ENCODE measurements around the gene RNF8. TPM values are rescaled to one million over a fixed set of nuclear protein-coding genes. Genes with fewer than 3 reads are reported as not detected.

The RNF8 gene
- total and polyA plus RNA-seq, 9 of the 15 experiments (the other 6 are each of a cell fraction or from before 2014, with no cell fraction given), result 10.6 to 47.0 (median 37.5) TPM

DNA sequence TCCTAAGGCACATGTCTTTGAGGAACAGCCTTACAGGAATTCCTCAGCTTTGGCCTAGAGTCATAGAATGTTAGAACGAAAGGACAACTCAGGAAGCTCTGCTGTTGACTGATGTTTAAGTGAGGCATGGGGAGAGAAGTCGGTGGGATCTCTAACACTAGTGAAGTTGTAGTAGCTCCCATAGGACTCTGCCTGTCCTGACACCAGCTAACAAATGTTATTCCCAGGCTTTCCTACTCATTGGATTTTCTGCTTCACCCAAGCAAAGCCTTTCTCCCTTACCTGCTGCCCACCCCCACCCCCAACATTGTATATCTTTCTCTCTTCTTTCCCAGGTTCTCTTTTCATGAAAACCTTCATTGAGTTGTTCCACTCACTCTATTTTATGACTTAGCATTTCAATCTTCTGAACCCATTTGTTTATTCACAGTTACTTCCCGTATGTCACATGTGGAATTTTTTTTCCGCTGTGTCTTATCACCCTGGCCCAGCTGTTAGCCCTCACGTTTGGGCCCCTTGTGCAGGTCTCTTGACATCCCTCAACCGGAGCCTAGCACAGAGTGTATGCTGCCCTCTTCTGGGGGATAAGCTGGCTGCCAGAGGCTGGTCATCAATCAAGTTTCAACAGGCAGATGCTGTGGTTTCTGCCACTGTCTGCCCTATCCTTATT is 39.2 kb upstream of the RNF8 start:
- CTCF ChIA-PET (ENCODE audit: low intra/inter-chr PET ratio), result interaction anchor here (0.6 to 2.5 kb wide), 8 partner anchors 102 to 295 kb away, joined by 3 to 36 read pairs (median 4); no protein-coding TSS in a partner anchor
- no TSS peak for BruUV-seq (replicated peaks)
- Histone ChIP-seq H2AFZ (ENCODE audit: low read depth, low read length) (no peak overlapping the region), H3K4me2 (ENCODE audit: insufficient read depth, low read length) (peak overlapping the region; percentile 27; the same call in 1 of the 2 replicates), H3K27ac (ENCODE audit: extremely low read depth, low read depth, low read length) (peak overlapping the region; percentile 79), H3K9me1 (ENCODE audit: control insufficient read depth, insufficient read depth, low read length) (peaks cover 5% of the 10 kb centered on the region), H4K20me1 (replicated peaks; ENCODE audit: control insufficient read depth, insufficient read depth, low read length) (no peaks in the 10 kb centered on the region; the same call in 1 of the 2 replicates), H3K9ac (ENCODE audit: insufficient read depth in 1 of 2, low read depth in 2 of 2, low read length in 2 of 2) (peak overlapping the region; percentile 12 to 47; a peak in 3 of 4 replicates), H3K27me3 (ENCODE audit: control insufficient read depth in 2 of 2, insufficient read depth in 2 of 2, low read length in 2 of 2) (no peaks in the 10 kb centered on the region), H3K36me3 (ENCODE audit: control insufficient read depth, insufficient read depth, low read length) (peaks cover 70% of the 10 kb centered on the region), H3K9me3 (replicated peaks; ENCODE audit: control insufficient read depth, insufficient read depth, low read depth, low read length) (no peaks in the 10 kb centered on the region), H3K4me1 (replicated peaks in 1 of 2; ENCODE audit: control insufficient read depth in 2 of 2, insufficient read depth in 2 of 2, low read length in 2 of 2) (peaks cover 21 to 38% of the 10 kb centered on the region in 2 experiments), H3K4me3 (no peak overlapping the region), H3K79me2 (ENCODE audit: control insufficient read depth, insufficient read depth, low read length) (no peaks in the 10 kb centered on the region)
- POLR2A ChIA-PET, result interaction anchor here (0.5 to 2.8 kb wide), 13 partner anchors 9 to 281 kb away, joined by 3 to 25 read pairs (median 3); partner anchors contain the start of genes TBC1D22B and TMEM217
- 11% methylated on average over 6 of the region's 6 CpGs for WGBS (ENCODE audit: insufficient coverage, low coverage, missing lambda C conversion rate)
- intact Hi-C loops (cut with micrococcal nuclease) (loop anchor here (1.0 to 2.0 kb wide), 7 partner anchors 12 to 296 kb away; partner anchors contain the start of gene TBC1D22B), in situ Hi-C loops (cut with MboI) (loop anchor here (5.0 kb wide), 2 partner anchors 102 to 292 kb away; no protein-coding TSS in a partner anchor)
- DNase-seq (ENCODE audit: extremely low read depth in 1 of 4, low spot score in 3 of 4), result peak; percentile 95 to 99 (median 98)
- FAIRE-seq, result peak; percentile 99
- peak; percentile 96 for ATAC-seq
- TF ChIP-seq ZNF184 (CRISPR knock-in tag; IDR thresholded peaks at IDR 0.05), result no peak
- peak; percentile 53; the same call in 1 of the 2 replicates for TF ChIP-seq MAFF (IDR thresholded peaks at IDR 0.05; ENCODE audit: low read length)
- no peak for TF ChIP-seq NR4A1 (CRISPR knock-in tag; IDR thresholded peaks at IDR 0.05)
- TF ChIP-seq NR4A1 (tag; IDR thresholded peaks at IDR 0.05), result peak; percentile 86
- no peak for TF ChIP-seq FOS (IDR thresholded peaks at IDR 0.05; ENCODE audit: extremely low read depth, insufficient read length)
- TF ChIP-seq, protein P1, sequence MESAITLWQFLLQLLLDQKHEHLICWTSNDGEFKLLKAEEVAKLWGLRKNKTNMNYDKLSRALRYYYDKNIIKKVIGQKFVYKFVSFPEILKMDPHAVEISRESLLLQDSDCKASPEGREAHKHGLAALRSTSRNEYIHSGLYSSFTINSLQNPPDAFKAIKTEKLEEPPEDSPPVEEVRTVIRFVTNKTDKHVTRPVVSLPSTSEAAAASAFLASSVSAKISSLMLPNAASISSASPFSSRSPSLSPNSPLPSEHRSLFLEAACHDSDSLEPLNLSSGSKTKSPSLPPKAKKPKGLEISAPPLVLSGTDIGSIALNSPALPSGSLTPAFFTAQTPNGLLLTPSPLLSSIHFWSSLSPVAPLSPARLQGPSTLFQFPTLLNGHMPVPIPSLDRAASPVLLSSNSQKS (CRISPR knock-in tag; IDR thresholded peaks at IDR 0.05), result no peak
- TF ChIP-seq RBM14 (IDR thresholded peaks at IDR 0.05; ENCODE audit: borderline replicate concordance, insufficient read depth, low read depth, low read length), result no peak
- TF ChIP-seq, protein P2, sequence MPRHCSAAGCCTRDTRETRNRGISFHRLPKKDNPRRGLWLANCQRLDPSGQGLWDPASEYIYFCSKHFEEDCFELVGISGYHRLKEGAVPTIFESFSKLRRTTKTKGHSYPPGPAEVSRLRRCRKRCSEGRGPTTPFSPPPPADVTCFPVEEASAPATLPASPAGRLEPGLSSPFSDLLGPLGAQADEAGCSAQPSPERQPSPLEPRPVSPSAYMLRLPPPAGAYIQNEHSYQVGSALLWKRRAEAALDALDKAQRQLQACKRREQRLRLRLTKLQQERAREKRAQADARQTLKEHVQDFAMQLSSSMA (CRISPR knock-in tag; IDR thresholded peaks at IDR 0.05), result no peak
- no peak for TF ChIP-seq POLR3G (IDR thresholded peaks at IDR 0.05; ENCODE audit: extremely low read depth, insufficient read length, insufficient replicate concordance)
- TF ChIP-seq LEF1 (IDR thresholded peaks at IDR 0.05), result peak; percentile 100
- TF ChIP-seq, protein P3, sequence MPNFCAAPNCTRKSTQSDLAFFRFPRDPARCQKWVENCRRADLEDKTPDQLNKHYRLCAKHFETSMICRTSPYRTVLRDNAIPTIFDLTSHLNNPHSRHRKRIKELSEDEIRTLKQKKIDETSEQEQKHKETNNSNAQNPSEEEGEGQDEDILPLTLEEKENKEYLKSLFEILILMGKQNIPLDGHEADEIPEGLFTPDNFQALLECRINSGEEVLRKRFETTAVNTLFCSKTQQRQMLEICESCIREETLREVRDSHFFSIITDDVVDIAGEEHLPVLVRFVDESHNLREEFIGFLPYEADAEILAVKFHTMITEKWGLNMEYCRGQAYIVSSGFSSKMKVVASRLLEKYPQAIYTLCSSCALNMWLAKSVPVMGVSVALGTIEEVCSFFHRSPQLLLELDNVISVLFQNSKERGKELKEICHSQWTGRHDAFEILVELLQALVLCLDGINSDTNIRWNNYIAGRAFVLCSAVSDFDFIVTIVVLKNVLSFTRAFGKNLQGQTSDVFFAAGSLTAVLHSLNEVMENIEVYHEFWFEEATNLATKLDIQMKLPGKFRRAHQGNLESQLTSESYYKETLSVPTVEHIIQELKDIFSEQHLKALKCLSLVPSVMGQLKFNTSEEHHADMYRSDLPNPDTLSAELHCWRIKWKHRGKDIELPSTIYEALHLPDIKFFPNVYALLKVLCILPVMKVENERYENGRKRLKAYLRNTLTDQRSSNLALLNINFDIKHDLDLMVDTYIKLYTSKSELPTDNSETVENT (CRISPR knock-in tag; IDR thresholded peaks at IDR 0.05), result no peak
- peak; percentile 94 for TF ChIP-seq ETV1 (tag; conservative IDR thresholded peaks at IDR 0.05; ENCODE audit: low read depth)
- TF ChIP-seq MAFG (tag; conservative IDR thresholded peaks at IDR 0.05), result 0 out of 2 replicates have a peak, but pooled peaks have one; percentile 45
- no peak for TF ChIP-seq ZNF146 (CRISPR knock-in tag; IDR thresholded peaks at IDR 0.05; ENCODE audit: unreplicated experiment)
- TF ChIP-seq, protein P4, sequence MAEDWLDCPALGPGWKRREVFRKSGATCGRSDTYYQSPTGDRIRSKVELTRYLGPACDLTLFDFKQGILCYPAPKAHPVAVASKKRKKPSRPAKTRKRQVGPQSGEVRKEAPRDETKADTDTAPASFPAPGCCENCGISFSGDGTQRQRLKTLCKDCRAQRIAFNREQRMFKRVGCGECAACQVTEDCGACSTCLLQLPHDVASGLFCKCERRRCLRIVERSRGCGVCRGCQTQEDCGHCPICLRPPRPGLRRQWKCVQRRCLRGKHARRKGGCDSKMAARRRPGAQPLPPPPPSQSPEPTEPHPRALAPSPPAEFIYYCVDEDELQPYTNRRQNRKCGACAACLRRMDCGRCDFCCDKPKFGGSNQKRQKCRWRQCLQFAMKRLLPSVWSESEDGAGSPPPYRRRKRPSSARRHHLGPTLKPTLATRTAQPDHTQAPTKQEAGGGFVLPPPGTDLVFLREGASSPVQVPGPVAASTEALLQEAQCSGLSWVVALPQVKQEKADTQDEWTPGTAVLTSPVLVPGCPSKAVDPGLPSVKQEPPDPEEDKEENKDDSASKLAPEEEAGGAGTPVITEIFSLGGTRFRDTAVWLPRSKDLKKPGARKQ (CRISPR knock-in tag; IDR thresholded peaks at IDR 0.05), result no peak
- TF ChIP-seq TEAD2 (tag; IDR thresholded peaks at IDR 0.05), result no peak
- TF ChIP-seq POLR2AphosphoS2 (IDR thresholded peaks at IDR 0.05; ENCODE audit: low read length), result no peak
